Prostate gland (tissue), 2 donors: Measurements from ENCODE around the gene TMEM242. TPM values are rescaled to one million over a fixed set of nuclear protein-coding genes. Genes with fewer than 3 reads are reported as not detected.

Source experiments
- DNase-seq: peaks from one replicate; pipeline ENCODE4 v3.0.0-alpha.2; 2019; ENCODE audit warnings: low spot score
- H3K27ac ChIP-seq, 2 donors: fragments of 200-600 bp; sonication (generic); 2 replicates each; pipeline ENCODE4 v1.5.1; 2017 to 2019
- H3K27me3 ChIP-seq: fragments of 200-600 bp; sonication (generic); replicated peaks from 2 replicates; pipeline ENCODE4 v1.5.1; 2019; ENCODE audit not compliant: insufficient read depth
- H3K36me3 ChIP-seq, 2 donors: fragments of 200-600 bp; sonication (generic); 1 replicate in 1 of 2; 2 replicates in 1 of 2; pipeline versions ENCODE4 v1.5.1 to v1.8.1; 2017 to 2019
- H3K4me1 ChIP-seq: fragments of 200-600 bp; sonication (generic); replicated peaks from 2 replicates; pipeline ENCODE4 v1.5.1; 2019
- H3K4me3 ChIP-seq, 2 donors: fragments of 200-600 bp; sonication (generic); 2 replicates each; pipeline ENCODE4 v1.5.1; 2017 to 2019
- H3K9me3 ChIP-seq: fragments of 200-600 bp; sonication (generic); 2 replicates; pipeline ENCODE4 v1.5.1; 2017
- POLR2A ChIP-seq: fragments of 450-650 bp; IDR thresholded peaks from one replicate; pipeline ENCODE4 v1.6.1; 2016; ENCODE audit warnings: antibody characterized with exemption, mild to moderate bottlenecking
- POLR2AphosphoS5 ChIP-seq: sonication (generic); formaldehyde crosslinking; IDR thresholded peaks from one replicate; pipeline ENCODE4 v1.6.1; 2017; ENCODE audit warnings: antibody characterized with exemption
- WGBS: methylation state at CpG from one replicate; pipeline ENCODE4 v1.1.5; 2018; 5-methylcytosine and 5-hydroxymethylcytosine counted together
- intact Hi-C: fragments of 100-400 bp; cut with DNase I; formaldehyde crosslinking; loops from one replicate; pipeline ENCODE4 v1.14.2; 2022
- total RNA-seq, 2 donors: library from RNA; depleted of rRNA; stranded (reverse); fragments of >200 nt; gene quantifications; one replicate each; pipeline ENCODE4 v1.1.0, GENCODE V29; 2016
- TF ChIP-seq, protein P1 (sequence below), 4 experiments: fragments of 200-600 bp in 2 of 4; fragments of 450-650 bp in 2 of 4; sonication (generic) in 2 of 4; IDR thresholded peaks; 1 replicate in 3 of 4; 2 replicates in 1 of 4; pipeline ENCODE4 v1.5.1; 2016 to 2019; ENCODE audit warnings: antibody characterized with exemption in 4 of 4, mild to moderate bottlenecking in 2 of 4, moderate library complexity in 2 of 4

Gene TMEM242
- total RNA-seq, 2 donors from 2014 or later: 6.4 to 8.5 TPM

- 85% methylated on average over 11 of the region's 11 CpGs for WGBS
- DNase-seq: no peak
- H3K36me3 ChIP-seq: no peaks in the 10 kb centered on the region
- intact Hi-C loops: no loop called here
- no peak overlapping the region for H3K4me3 ChIP-seq
- H3K27me3 ChIP-seq: no peaks in the 10 kb centered on the region
- no peaks in the 10 kb centered on the region for H3K4me1 ChIP-seq
- TF ChIP-seq POLR2AphosphoS5: no peak
- TF ChIP-seq, protein P1, sequence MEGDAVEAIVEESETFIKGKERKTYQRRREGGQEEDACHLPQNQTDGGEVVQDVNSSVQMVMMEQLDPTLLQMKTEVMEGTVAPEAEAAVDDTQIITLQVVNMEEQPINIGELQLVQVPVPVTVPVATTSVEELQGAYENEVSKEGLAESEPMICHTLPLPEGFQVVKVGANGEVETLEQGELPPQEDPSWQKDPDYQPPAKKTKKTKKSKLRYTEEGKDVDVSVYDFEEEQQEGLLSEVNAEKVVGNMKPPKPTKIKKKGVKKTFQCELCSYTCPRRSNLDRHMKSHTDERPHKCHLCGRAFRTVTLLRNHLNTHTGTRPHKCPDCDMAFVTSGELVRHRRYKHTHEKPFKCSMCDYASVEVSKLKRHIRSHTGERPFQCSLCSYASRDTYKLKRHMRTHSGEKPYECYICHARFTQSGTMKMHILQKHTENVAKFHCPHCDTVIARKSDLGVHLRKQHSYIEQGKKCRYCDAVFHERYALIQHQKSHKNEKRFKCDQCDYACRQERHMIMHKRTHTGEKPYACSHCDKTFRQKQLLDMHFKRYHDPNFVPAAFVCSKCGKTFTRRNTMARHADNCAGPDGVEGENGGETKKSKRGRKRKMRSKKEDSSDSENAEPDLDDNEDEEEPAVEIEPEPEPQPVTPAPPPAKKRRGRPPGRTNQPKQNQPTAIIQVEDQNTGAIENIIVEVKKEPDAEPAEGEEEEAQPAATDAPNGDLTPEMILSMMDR (IDR thresholded peaks at IDR 0.05): no peak
- TF ChIP-seq POLR2A: no peak
- H3K27ac ChIP-seq: no peak overlapping the region
- H3K9me3 ChIP-seq: no peaks in the 10 kb centered on the region
These were observed 43.3 kb upstream of the TMEM242 start for GRCh38 chr6:157366648-157367047.

- Histone ChIP-seq H3K36me3 (no peaks in the 10 kb centered on the region), H3K4me1 (no peaks in the 10 kb centered on the region), H3K4me3 (no peak overlapping the region), H3K27ac (no peak overlapping the region), H3K27me3 (no peaks in the 10 kb centered on the region), H3K9me3 (no peaks in the 10 kb centered on the region)
- WGBS: 96% methylated on average over 1 of the region's 1 CpG
- TF ChIP-seq, protein P1 (IDR thresholded peaks at IDR 0.05): no peak
- TF ChIP-seq POLR2AphosphoS5: no peak
- TF ChIP-seq POLR2A: no peak
- intact Hi-C loops: no loop called here
- DNase-seq: no peak
These were observed 41.4 kb upstream of the TMEM242 start for GRCh38 chr6:157364705-157365104.

DNA sequence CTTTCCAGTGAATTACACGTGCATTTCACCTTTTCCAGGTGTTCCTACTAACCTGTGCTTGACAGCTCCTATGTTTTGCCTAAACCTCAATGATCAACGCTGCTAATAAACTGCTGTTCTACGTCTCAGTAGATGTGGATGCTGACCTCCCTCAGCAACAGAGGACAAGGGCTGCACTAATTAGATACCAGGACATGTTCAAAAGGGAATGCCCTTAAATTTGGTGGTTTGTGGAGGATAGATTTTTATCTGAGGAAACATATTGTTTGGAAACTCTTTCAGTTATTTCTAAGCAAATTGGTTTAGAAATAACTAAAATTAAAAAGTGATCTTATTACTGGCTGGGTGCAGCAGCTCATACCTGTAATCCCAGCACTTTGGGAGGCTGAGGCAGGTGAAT lies 38.6 kb upstream of the TMEM242 start:
- intact Hi-C loops: no loop called here
- Histone ChIP-seq H3K27ac (no peak overlapping the region), H3K9me3 (no peaks in the 10 kb centered on the region), H3K4me1 (no peaks in the 10 kb centered on the region), H3K4me3 (no peak overlapping the region), H3K36me3 (no peaks in the 10 kb centered on the region), H3K27me3 (no peaks in the 10 kb centered on the region)
- WGBS: 61% methylated on average over 3 of the region's 3 CpGs
- DNase-seq: no peak
- no peak for TF ChIP-seq POLR2AphosphoS5
- TF ChIP-seq, protein P1 (IDR thresholded peaks at IDR 0.05): no peak
- no peak for TF ChIP-seq POLR2A

DNA sequence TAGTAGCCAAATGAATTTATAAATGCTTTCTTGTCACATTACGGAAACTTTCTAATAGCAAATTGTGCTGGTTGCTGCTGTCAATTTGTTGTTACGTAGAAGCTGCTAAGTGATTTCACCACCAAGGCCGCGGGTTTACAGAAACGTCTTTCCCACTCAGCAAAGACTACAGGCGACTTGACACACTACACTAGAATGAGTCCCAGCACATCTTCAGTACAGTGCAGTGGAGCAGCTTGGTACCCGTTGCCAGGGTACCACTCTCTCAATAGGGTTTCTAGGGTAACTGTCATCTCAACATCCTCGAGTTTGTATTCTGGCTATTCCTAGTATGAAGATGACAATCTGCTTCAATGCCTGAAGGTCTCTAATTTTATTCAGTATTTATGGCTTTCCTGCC lies 35.0 kb upstream of the TMEM242 start:
- H3K4me3 ChIP-seq: no peak overlapping the region
- H3K27me3 ChIP-seq: no peaks in the 10 kb centered on the region
- TF ChIP-seq POLR2AphosphoS5: no peak
- TF ChIP-seq, protein P1 (IDR thresholded peaks at IDR 0.05): no peak
- TF ChIP-seq POLR2A: no peak
- H3K36me3 ChIP-seq: no peaks in the 10 kb centered on the region
- no peak overlapping the region for H3K27ac ChIP-seq
- intact Hi-C loops: no loop called here
- no peaks in the 10 kb centered on the region for H3K4me1 ChIP-seq
- no peaks in the 10 kb centered on the region for H3K9me3 ChIP-seq
- DNase-seq: no peak
- 84% methylated on average over 8 of the region's 8 CpGs for WGBS

DNA sequence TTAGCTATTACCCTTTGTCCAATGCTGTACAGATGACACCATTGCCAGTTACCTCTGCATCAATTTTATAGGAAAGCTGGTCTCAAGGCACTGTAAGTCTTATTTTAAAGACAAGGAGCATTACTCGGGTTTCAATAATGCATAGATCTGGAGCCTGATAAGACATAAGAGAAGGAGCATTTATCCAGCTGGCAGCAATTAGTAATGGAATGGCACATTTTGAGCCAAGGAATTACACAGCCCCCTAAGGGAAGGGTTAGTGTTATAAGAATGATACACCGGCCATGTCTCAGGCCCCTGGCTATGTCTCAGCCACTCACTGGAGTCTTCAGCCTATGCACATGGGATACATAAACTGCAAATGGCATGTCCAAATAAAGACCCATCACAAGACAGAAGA lies 23.1 kb upstream of the TMEM242 start:
- no peak for TF ChIP-seq POLR2A
- Histone ChIP-seq H3K4me1 (no peaks in the 10 kb centered on the region), H3K9me3 (no peaks in the 10 kb centered on the region), H3K27ac (no peak overlapping the region), H3K36me3 (no peaks in the 10 kb centered on the region), H3K27me3 (no peaks in the 10 kb centered on the region), H3K4me3 (no peak overlapping the region)
- no peak for DNase-seq
- intact Hi-C loops: no loop called here
- WGBS: 38% methylated on average over 2 of the region's 2 CpGs
